ENCODE measurements around the gene OGN. TPM values are rescaled to one million over a fixed set of nuclear protein-coding genes. Genes with fewer than 3 reads are reported as not detected.

The OGN gene
- total RNA-seq, 1 donor from 2014 or later = not detected

- Mint-ChIP-seq H3K4me3 (no peak overlapping the region), H3K9me3 (no peaks in the 10 kb centered on the region), H3K4me1 (ENCODE audit: low read depth) (no peaks in the 10 kb centered on the region), H3K27me3 (ENCODE audit: insufficient read depth) (no peaks in the 10 kb centered on the region), H3K27ac (no peak overlapping the region), H3K36me3 (ENCODE audit: low read depth) (no peaks in the 10 kb centered on the region)
- no peak for DNase-seq (ENCODE audit: low spot score)
- intact Hi-C loops (cut with micrococcal nuclease) = no loop called here
Observed at GRCh38 chr9:92393686-92394085, 10.7 kb downstream of the OGN start.

- Mint-ChIP-seq H3K27ac (no peak overlapping the region), H3K27me3 (ENCODE audit: insufficient read depth) (no peaks in the 10 kb centered on the region), H3K9me3 (no peaks in the 10 kb centered on the region), H3K4me1 (ENCODE audit: low read depth) (no peaks in the 10 kb centered on the region), H3K36me3 (ENCODE audit: low read depth) (no peaks in the 10 kb centered on the region), H3K4me3 (no peak overlapping the region)
- intact Hi-C loops (cut with micrococcal nuclease) = no loop called here
- no peak for DNase-seq (ENCODE audit: low spot score)
Observed at GRCh38 chr9:92392690-92393089, 11.7 kb downstream of the OGN start.

GRCh38 chr9:92385953-92386352, 18.4 kb downstream of the OGN start:
- H3K27me3 Mint-ChIP-seq (ENCODE audit: insufficient read depth) = no peaks in the 10 kb centered on the region
- intact Hi-C loops (cut with micrococcal nuclease) = no loop called here
- no peaks in the 10 kb centered on the region for H3K9me3 Mint-ChIP-seq
- no peak overlapping the region for H3K27ac Mint-ChIP-seq
- no peak overlapping the region for H3K4me3 Mint-ChIP-seq
- peaks cover 3% of the 10 kb centered on the region for H3K36me3 Mint-ChIP-seq (ENCODE audit: low read depth)
- DNase-seq (ENCODE audit: low spot score) = no peak
- H3K4me1 Mint-ChIP-seq (ENCODE audit: low read depth) = no peaks in the 10 kb centered on the region

- no peak for DNase-seq (ENCODE audit: low spot score)
- intact Hi-C loops (cut with micrococcal nuclease) = no loop called here
- no peak overlapping the region for H3K4me3 Mint-ChIP-seq
Observed at GRCh38 chr9:92385477-92385876, 18.9 kb downstream of the OGN start.

GRCh38 chr9:92385001-92385400, 19.4 kb downstream of the OGN start:
- Mint-ChIP-seq H3K36me3 (ENCODE audit: low read depth) (peaks cover 3% of the 10 kb centered on the region), H3K4me1 (ENCODE audit: low read depth) (no peaks in the 10 kb centered on the region), H3K27me3 (ENCODE audit: insufficient read depth) (no peaks in the 10 kb centered on the region), H3K9me3 (no peaks in the 10 kb centered on the region), H3K4me3 (no peak overlapping the region), H3K27ac (no peak overlapping the region)
- DNase-seq (ENCODE audit: low spot score) = no peak
- intact Hi-C loops (cut with micrococcal nuclease) = no loop called here

More at GRCh38 chr9:92385477-92385876, 18.9 kb downstream of the OGN start:
- Mint-ChIP-seq H3K27me3 (ENCODE audit: insufficient read depth) (no peaks in the 10 kb centered on the region), H3K4me1 (ENCODE audit: low read depth) (no peaks in the 10 kb centered on the region), H3K9me3 (no peaks in the 10 kb centered on the region), H3K27ac (no peak overlapping the region), H3K36me3 (ENCODE audit: low read depth) (peaks cover 3% of the 10 kb centered on the region)

GRCh38 chr9:92384375-92384774, 20.0 kb downstream of the OGN start:
- Mint-ChIP-seq H3K4me1 (ENCODE audit: low read depth) (peaks cover 5% of the 10 kb centered on the region), H3K27me3 (ENCODE audit: insufficient read depth) (no peaks in the 10 kb centered on the region), H3K4me3 (no peak overlapping the region), H3K9me3 (no peaks in the 10 kb centered on the region), H3K27ac (no peak overlapping the region), H3K36me3 (ENCODE audit: low read depth) (peaks cover 6% of the 10 kb centered on the region)
- intact Hi-C loops (cut with micrococcal nuclease) = no loop called here
- no peak for DNase-seq (ENCODE audit: low spot score)

- H3K9me3 Mint-ChIP-seq = no peaks in the 10 kb centered on the region
- peaks cover 8% of the 10 kb centered on the region for H3K36me3 Mint-ChIP-seq (ENCODE audit: low read depth)
- intact Hi-C loops (cut with micrococcal nuclease) = no loop called here
- no peaks in the 10 kb centered on the region for H3K27me3 Mint-ChIP-seq (ENCODE audit: insufficient read depth)
- peaks cover 25% of the 10 kb centered on the region for H3K4me1 Mint-ChIP-seq (ENCODE audit: low read depth)
- H3K4me3 Mint-ChIP-seq = no peak overlapping the region
- no peak overlapping the region for H3K27ac Mint-ChIP-seq
- no peak for DNase-seq (ENCODE audit: low spot score)
Observed at GRCh38 chr9:92381775-92382174, 22.6 kb downstream of the OGN start.

GRCh38 chr9:92380603-92381002, 23.8 kb downstream of the OGN start:
- Mint-ChIP-seq H3K36me3 (ENCODE audit: low read depth) (peaks cover 15% of the 10 kb centered on the region), H3K9me3 (peaks cover 6% of the 10 kb centered on the region), H3K27me3 (ENCODE audit: insufficient read depth) (no peaks in the 10 kb centered on the region), H3K4me1 (ENCODE audit: low read depth) (peaks cover 25% of the 10 kb centered on the region), H3K4me3 (no peak overlapping the region), H3K27ac (no peak overlapping the region)
- DNase-seq (ENCODE audit: low spot score) = no peak
- intact Hi-C loops (cut with micrococcal nuclease) = no loop called here

- no peak overlapping the region for H3K4me3 Mint-ChIP-seq
- H3K9me3 Mint-ChIP-seq = peaks cover 16% of the 10 kb centered on the region
- H3K27me3 Mint-ChIP-seq (ENCODE audit: insufficient read depth) = no peaks in the 10 kb centered on the region
- peak; percentile 0 for DNase-seq (ENCODE audit: low spot score)
- intact Hi-C loops (cut with micrococcal nuclease) = no loop called here
- H3K4me1 Mint-ChIP-seq (ENCODE audit: low read depth) = peaks cover 25% of the 10 kb centered on the region
- H3K36me3 Mint-ChIP-seq (ENCODE audit: low read depth) = peaks cover 24% of the 10 kb centered on the region
- H3K27ac Mint-ChIP-seq = peak overlapping the region; percentile 8
Observed at GRCh38 chr9:92378865-92379560, 25.4 kb downstream of the OGN start.

- Mint-ChIP-seq H3K27ac (no peak overlapping the region), H3K9me3 (peaks cover 17% of the 10 kb centered on the region), H3K27me3 (ENCODE audit: insufficient read depth) (no peaks in the 10 kb centered on the region), H3K36me3 (ENCODE audit: low read depth) (peaks cover 25% of the 10 kb centered on the region), H3K4me1 (ENCODE audit: low read depth) (peaks cover 25% of the 10 kb centered on the region), H3K4me3 (no peak overlapping the region)
- intact Hi-C loops (cut with micrococcal nuclease) = no loop called here
- DNase-seq (ENCODE audit: low spot score) = no peak
Observed at GRCh38 chr9:92377876-92378275, 26.5 kb downstream of the OGN start.

GRCh38 chr9:92373167-92373566, 31.2 kb downstream of the OGN start:
- Mint-ChIP-seq H3K27ac (no peak overlapping the region), H3K27me3 (ENCODE audit: insufficient read depth) (no peaks in the 10 kb centered on the region), H3K36me3 (ENCODE audit: low read depth) (peaks cover 30% of the 10 kb centered on the region), H3K4me3 (no peak overlapping the region), H3K9me3 (peaks cover 29% of the 10 kb centered on the region), H3K4me1 (ENCODE audit: low read depth) (peaks cover 8% of the 10 kb centered on the region)
- no peak for DNase-seq (ENCODE audit: low spot score)
- intact Hi-C loops (cut with micrococcal nuclease) = no loop called here

GRCh38 chr9:92369075-92369474, 35.3 kb downstream of the OGN start:
- no peak overlapping the region for H3K4me3 Mint-ChIP-seq
- no peak overlapping the region for H3K27ac Mint-ChIP-seq
- H3K4me1 Mint-ChIP-seq (ENCODE audit: low read depth) = no peaks in the 10 kb centered on the region
- peaks cover 13% of the 10 kb centered on the region for H3K9me3 Mint-ChIP-seq
- H3K36me3 Mint-ChIP-seq (ENCODE audit: low read depth) = peaks cover 20% of the 10 kb centered on the region
- H3K27me3 Mint-ChIP-seq (ENCODE audit: insufficient read depth) = no peaks in the 10 kb centered on the region
- intact Hi-C loops (cut with micrococcal nuclease) = no loop called here
- DNase-seq (ENCODE audit: low spot score) = no peak

- DNase-seq (ENCODE audit: low spot score) = no peak
- Mint-ChIP-seq H3K36me3 (ENCODE audit: low read depth) (peaks cover 24% of the 10 kb centered on the region), H3K4me1 (ENCODE audit: low read depth) (no peaks in the 10 kb centered on the region), H3K27me3 (ENCODE audit: insufficient read depth) (peaks cover 2% of the 10 kb centered on the region), H3K9me3 (peaks cover 19% of the 10 kb centered on the region), H3K4me3 (no peak overlapping the region), H3K27ac (no peak overlapping the region)
- intact Hi-C loops (cut with micrococcal nuclease) = no loop called here
Observed at GRCh38 chr9:92360083-92360482, 44.3 kb downstream of the OGN start.

All from activated T-helper 1 cell treated with anti-CD3 and anti-CD28 coated beads, Interleukin-12 subunit alpha, Interleukin-12 subunit beta, Interleukin-2, Interleukin-4 antibody, amounts not matched to agents 30 ng/mL and 10 ng/mL and 1 ng/mL, durations not matched to agents 14 hours and 24 hours and 36 hours (primary cell).